ENCODE data around the gene SCFD2. TPM values are rescaled to one million over a fixed set of nuclear protein-coding genes. Genes with fewer than 3 reads are reported as not detected.
"Not testable (repeated sequence)": the region's sequence is repeated elsewhere in the genome, so short reads cannot be mapped to it uniquely, and the experiment has no call there.

Gene SCFD2
- total RNA-seq, 1 donor from 2014 or later: 19.2 TPM

DNA sequence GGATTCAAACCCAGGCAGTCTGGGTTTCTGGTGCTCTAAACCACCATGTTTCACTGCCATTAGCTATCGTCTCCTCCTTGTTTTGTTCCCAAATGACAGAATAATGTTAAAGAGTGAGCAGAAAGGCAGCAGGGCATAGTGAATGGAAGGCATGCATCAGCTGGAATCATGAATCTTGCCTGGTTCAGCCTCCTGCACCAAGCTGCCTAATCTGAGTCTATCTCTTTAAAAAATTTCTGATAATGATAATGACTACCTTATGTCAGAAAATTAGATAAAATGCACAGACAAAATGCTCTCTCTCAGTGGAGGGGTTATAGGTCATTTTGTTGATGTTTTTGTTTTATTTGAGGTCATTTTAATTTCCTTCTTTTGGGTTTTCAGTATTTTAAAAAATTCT lies 316.3 kb downstream of the SCFD2 start:
- DNase-seq: no peak

DNA sequence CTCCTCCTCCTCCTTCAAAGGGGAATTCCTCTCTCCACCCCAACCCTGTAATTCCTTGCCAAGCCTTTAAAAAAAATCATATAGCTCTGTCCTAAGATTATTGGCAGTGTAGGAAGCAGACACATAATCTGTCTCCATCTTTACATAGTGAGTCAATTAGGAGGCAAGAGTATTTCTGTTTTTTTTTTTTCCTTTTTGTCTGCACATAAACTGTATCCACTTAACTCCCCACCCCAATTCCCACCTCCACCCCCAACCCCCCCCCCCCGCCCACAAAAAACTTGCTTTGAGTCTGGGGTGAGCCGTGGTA lies 321.3 kb downstream of the SCFD2 start:
- no peak for DNase-seq

DNA sequence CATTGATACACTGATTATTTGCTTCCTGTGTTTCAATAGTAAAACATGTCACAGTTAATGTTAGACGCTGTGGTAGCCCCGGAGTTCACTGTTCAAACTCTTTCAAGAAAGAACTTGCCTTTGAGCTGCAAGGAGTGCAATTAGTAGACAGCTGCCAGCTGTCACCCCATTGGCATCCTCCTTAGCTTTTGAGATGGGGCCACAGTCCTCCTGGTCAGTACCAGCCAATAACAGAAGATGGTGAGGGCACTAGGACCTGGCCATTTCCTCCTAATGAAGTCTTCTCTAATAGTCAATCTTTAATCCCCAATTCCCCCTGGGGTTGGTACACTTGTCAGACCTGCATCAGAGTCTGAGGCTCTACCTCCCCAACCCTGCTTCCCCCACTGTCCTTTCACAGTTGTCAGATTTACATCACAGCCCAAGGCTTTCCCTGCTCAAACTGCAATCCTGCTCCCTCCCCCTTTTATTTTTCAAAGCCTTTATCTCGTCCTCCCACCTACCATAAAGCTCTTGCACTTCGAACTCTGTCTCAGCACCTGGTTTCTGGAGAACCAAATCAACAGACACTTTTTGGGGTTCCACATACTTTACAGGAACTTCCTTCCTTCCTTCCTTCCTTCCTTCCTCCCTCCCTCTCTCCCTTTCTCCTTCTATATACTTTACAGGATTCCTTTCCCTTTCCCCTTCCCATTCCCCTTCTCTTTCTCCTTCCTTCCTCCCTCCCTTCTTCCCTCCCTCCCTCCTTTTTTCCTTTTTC lies 321.8 kb downstream of the SCFD2 start:
- no peak for DNase-seq

DNA sequence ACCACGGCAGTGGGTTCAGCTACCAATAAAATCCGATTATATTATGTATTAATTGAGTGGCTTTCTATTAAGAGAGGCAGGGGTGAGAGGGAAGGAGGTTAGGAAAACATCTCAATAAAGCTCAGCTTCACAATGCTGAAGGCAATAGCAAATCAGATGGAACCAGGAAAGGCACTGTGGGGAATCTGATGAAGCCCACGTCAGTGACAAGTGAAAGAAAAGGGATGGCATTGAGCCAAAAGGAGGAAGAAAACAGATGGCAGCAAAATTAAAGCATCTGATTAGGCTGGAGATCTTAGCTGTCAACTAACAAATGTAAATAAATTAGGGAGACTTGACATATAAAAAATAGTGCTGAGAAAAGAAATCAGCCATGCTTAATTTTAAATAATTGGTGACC lies 322.8 kb downstream of the SCFD2 start:
- DNase-seq: no peak

DNA sequence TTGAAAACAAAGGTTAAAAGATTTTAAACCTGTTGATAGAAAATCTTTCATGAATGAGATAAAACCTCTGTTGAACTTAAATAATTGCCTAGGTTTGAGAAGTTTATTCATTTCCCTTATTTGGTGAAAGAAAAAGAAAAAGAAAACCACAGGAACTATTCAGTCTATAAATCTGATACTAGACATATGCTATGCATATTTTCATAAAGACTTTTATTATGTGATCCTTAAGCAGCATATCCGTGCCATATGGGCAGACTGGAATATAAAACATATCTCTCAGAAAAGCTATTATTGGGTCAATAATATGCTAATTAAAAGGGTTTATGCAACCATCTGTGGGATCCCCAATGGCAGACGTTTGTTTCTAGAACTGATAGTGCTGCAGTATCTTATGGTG lies 325.0 kb downstream of the SCFD2 start:
- peak; percentile 25 for DNase-seq

DNA sequence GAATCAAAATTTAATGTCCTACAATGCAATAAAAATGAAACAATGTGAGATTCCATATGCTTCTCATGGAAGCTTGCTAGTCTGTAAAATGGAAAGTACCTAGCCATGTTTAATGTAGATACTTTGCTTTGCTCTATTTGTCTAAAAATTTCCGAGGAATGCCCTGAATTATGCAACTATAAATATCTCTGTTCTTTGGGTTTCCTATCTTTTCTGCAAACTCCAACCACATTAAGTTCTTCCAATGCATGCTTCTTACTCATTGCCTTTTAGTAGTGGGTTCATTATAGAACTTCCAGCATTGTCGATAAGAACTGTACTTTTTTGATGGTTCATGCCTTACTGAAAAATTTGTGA lies 325.4 kb downstream of the SCFD2 start:
- DNase-seq: no peak

DNA sequence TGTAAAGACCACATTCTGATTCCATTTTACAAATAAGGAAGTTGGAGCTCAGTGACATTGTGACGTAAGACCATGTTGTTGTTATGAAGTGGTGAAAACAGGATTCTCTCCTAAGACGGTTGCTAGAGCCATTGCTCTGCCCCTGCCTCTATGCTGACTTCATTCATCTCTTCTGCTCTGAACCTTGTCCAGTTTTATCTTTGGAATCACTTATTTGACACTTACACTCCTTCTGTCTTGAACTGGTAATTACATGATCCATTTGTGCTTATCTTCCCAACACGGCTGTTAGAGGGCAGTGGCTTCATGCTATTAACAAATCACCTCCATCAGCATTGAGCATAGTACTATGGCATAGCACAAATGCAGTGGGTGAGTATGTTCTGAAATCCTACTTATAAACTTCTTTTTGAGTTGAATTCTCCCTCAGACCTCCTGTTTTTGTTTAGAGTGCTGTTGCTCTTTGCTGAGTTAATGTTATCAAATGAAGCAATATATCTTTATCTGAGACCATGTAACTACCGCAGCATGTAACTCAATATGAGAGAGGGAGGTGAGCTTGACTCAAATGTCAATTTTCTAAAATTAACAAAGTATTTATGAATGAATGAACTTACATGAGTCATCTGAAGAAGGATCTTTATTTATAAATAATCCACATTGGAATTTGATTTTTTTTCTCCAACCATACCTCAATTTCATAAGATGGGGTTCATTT lies 326.0 kb downstream of the SCFD2 start:
- DNase-seq: no peak

DNA sequence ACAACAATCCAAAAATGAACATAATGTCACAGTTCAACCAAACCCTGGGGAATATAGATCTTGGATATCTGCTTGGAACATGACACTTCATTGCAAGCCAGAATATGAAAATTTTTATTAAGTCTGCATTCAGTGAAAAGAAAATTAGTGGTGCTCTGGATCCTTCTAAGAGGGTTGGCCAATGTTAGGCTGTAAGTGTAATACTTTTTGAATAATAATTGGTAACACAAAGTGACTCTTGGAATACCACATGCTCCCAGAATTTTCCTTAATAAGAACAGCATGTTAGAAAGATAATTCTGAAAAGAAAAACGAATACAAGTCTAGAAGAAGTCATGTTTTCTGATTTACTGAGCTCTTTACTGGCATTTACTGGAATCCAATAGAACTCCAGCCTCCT lies 328.0 kb downstream of the SCFD2 start:
- peak; percentile 87 for DNase-seq

DNA sequence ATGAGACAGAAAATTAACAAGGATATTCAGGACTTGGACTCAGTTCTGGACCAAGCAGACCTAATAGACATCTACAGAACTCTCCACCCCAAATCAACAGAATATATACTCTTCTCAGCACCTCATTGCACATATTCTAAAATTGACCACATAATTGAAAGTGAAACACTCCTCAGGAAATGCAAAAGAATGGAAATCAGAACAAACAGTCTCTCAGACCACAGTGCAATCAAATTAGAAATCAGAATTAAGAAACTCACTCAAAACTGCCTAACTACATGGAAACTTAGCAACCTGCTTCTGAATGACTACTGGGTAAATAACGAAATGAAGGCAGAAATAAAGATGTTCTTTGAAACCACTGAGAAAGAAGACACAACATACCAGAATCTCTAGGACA lies 333.0 kb downstream of the SCFD2 start:
- not testable (repeated sequence) for DNase-seq

DNA sequence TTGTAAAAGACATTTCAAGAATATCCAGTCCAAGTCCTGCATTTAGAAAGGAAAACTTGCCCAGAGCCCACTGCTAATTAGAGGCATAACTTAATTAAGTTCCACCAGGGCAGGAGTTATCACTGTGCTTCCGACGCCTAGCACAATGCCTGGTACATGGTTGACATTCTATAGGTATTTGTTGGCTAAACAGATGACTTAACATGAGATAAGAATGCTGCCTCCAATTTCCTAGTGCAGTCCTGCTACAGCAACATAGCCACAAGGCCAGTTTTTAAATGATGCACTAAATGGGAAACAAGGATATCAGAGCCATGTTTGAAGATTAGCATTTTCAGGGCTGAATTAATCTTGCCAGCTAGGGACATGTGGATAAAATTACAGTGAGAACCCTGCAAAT lies 339.6 kb downstream of the SCFD2 start:
- no peak for DNase-seq

DNA sequence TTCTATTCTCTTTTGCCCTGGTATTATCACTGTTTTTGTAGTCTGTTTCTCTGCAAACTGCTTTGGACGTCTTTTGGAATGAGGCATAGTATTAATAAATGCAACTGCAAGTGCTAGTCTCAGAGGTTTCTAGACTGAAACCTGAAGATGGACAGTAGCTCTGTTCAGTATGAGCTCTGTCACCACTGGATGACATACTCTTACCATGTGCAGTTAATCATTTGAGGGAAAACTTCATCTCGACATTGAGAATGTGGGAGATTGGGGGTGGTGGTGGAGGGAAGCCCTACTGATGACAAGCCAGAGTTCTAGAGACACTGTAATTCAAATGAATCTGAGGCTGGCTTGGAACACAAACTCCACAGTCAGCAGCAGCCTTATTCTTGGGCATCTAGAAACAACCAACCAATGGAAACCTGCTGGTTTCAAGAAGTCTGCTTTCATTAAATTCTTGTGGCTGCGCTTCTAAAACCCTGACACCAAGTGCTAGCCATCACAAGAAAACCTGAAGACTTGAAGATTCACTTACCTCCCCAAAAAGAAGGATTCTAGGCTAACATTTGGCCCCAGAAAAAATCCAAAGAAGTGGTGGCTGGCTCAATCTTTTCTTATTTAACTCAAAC lies 342.1 kb downstream of the SCFD2 start:
- no peak for DNase-seq

DNA sequence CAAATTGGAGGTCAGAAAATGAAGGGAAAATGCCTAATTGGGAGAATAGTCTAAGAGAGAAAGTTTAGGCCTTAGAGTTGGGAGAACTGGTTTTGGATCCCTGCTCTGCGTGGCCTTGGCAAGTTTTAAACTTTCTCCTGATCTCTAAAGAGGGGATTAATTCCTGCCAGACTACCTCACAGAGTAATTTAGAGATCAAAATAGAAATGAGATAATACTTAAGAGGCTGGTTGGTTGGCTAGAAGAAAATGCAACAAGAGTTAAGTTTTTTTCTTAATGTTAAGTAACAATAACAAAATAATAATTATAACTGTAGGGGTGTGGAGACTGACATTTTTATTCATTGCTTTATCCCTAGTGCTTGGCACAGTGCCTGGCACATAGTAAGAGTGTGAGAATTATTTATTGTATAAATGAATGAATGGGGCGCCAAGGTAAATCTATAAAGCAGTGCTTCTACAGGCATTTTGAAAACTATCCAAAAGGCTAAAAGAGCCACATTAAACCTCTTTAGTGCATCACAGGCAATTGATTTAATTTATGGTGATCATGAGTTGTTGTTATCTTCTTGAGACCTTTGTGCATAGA lies 343.3 kb downstream of the SCFD2 start:
- no peak for DNase-seq

DNA sequence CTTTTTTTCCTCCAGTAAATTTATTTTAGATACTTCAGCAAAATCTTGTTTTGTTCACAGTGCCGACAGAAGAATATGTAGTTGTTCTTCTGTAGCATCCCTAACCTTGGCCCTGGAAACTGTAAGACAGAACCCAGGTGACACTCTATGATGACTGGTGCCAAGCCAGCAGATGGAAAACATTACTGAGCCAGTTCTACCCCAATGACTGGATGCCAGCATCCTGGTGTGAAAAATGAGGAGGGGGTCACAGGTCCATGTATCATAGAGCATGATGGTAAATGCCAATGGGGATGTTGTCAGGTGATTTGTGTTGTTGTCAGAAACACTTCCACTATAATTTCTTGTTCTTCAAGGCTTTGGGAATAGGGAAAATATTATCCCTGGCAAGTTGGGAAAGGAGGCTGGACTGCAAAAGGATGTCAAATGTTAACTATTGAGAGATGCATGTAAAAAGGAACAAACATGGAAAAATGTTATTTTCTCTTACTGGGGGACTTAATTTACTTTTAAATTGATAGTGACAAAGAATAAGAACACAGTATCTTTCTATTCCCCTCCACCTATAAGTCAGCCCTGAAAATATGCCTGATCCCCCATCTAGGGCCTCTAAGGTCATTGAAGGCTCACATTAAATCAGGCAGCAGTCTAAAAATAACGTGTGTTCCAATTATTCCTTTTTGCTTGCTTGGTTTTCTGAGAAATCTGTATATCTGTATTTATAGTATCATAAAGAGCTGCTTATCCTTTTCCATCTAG lies 343.9 kb downstream of the SCFD2 start:
- DNase-seq: no peak

DNA sequence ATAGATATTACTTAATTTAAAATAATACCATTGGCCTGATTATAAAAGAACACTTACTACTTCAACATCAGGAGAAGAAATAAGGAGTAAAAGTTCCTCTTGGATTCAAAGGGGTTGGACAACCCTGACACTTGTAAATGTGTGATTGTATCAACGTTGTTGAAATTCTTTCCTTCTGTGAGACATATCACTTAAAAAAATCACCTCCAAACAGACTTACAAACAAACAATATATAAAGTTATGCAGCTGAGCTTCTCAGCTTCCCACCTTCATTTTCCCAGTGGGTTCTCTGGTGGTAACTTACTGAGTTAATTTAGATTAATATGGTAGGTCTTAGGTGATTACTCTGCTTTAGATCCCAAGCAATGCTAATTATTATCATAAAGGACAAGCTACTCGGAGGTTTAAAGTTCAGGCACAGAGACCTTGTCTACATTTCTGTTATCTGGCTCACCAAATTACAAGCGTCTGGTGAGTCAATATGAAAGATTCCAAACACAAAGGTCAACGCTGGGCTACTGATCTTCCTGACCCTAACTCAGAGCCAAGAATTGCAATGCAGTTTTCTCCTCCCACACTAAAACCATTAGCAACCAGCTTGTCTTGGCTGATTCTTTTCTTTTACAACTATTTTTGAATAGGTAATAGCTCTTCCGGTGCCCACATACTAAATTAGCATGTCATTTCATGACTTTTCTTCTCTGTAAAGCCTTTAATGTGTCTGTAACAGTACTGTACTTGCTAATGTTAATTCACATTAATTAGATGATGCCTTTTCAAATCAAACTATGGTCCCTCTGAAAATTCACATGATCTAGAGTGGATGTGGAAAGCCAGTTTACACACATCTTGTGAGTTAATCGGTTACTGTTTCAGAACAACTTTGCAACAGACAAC lies 346.1 kb downstream of the SCFD2 start:
- DNase-seq: no peak

DNA sequence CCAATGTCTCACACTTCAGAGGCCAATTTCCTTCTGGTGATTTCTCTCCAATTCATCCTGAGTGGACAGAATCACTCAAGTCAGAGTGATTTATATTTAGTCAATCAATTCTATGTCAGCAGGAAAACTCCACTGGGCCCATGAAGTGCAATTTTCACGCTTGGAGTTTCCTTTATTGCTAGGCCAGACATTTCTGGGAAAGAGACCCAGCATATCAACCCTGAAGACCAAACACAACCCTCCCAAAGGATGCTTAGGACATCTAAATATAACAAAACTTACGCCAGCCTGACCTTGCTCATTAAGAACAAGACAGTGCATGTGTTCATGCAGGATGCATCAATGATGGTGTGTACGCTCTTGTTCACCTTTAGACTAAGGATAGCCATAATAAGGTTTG lies 347.4 kb downstream of the SCFD2 start:
- no peak for DNase-seq

DNA sequence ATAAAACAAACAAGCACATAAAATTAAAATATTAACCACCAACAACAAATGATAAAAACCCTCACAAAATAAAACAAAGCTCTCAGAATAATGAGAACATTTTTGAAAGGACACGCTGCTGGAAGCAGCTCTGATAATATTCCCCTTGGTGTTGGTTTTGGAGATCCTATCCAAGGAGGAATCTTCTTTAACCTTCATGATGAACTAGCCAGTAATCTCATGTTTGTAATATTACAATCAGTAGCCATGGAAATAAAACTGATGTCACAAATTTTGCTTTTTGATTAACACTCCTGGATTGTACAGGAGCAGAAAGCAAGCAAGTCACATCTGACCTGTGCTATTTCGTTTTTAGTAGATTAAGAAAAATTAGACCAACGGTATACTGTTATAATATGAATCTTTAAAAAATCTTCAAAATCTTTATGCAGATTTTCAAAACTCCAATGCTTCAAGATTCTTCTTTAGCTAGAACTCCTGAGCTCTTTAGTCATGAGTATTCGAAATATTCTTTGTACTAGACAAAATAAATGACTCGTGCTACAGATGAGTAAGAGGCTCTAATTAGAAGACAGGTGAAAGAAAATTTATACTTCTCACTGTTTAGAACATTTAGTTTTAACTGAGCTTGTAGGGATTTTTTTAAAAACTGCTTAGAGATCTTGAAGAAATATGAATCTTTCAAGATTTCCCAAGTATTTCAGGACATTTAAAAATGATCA lies 349.6 kb downstream of the SCFD2 start:
- no peak for DNase-seq

DNA sequence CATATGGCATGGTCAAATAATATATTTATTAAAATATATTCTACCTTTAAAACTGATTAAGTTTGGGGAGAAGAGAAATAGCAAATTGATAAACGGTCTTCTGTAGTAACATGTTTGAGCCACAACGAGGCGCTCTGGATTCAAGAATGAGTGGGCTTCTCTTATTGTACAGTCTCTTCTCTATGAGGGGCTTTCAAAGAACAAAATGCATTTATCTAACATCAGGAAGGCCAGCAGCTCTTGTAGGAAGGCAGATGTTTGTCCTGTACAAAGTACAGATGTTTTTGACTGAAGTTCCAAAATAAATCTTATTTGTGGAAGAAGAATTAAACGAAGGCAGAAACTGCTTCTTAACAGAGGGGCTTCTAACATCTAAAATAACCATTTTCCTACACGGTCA lies 350.2 kb downstream of the SCFD2 start:
- DNase-seq: peak; percentile 89

DNA sequence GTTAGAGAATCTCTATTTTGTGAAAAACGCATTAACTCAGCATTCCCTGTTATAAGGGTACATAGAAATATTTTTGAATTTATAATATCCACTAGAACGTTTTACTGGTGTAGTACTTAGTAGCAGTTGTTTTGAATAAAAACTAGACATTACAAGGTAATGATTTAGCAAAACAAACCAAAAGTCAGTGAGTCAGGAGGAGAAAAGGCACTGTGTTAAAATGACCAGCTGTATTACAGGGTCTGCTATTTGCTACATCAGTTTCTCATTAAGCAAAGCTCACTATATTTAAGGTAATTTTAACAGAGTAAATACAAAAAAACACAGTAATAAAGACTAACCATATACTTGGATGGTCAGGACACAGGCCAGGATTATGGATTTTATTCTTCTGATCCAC lies 351.0 kb downstream of the SCFD2 start:
- no peak for DNase-seq

DNA sequence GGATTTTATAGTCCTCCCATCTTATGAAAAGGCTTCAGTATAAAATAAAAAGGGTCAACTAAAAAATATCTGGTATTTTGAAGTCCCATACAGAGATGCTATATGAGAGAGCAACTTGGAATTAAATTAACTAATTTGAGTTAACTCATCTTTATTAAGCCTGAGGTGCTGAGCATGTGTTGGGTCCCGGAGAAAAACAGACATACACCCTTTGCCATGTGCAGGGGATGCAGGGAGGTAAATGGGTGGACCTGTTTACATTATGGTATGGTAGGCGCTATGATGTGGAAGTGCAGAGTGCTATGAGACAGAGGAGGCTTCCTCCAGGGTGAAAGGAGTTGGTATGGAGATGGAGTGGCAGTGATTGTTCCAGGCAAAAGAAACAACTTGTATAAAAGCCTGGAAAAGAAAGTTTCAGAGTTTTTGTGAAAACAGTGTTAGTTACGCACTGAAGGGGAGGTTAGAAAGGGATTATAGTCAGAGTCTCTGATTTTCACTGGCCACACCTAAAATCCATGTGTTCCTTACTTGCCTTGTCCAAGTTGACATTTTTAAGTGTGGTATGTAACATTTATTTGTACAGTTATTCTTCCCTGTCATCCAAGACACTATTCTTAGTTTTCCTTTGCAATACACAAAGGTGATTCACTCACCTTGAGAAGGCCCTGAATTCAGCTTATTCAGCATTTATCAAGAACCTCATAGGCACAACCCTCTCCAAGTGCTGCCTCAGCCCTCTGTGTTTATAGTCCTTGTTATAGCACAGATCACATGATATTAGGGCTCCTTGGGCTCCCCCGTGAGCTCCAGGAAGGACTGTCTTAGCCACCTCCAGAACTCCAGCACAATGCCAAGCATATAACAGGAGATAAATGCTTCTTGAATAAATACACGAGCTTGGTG lies 351.7 kb downstream of the SCFD2 start:
- no peak for DNase-seq

DNA sequence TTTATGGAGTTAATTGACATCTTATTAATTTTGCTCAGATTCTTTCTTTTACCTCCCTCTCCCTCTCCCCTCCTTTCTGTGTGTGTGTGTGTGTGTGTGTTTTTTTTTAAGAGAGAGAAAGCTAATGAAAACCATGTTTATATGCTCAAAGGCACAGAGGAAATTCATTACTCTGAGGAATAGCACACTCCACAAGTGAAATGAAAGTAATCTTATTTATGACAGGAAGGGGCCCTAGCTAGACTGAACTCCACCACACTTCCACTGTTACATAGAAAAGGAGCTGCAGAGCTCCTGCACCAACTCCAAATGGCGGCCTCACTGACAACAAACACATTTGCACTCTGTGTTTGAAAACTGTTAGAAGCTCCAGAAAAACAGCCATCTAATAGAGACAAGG lies 353.1 kb downstream of the SCFD2 start:
- peak; percentile 93 for DNase-seq
